Mesothelial cell of epicardium (in vitro differentiated cells): ENCODE measurements around the gene IPO5. TPM values are rescaled to one million over a fixed set of nuclear protein-coding genes. Genes with fewer than 3 reads are reported as not detected.
"Not testable (repeated sequence)": the region's sequence is repeated elsewhere in the genome, so short reads cannot be mapped to it uniquely, and the experiment has no call there.

ENCODE experiments used
- DNase-seq, 2 experiments: peaks; one replicate each; pipeline ENCODE4 v3.0.0; 2021; ENCODE audit warnings: low spot score in 2 of 2; ENCODE audit not compliant: unreplicated experiment in 2 of 2
- H3K27ac Mint-ChIP-seq: 2 replicates; pipeline ENCODE4 v1.8.0; 2021; ENCODE audit warnings: mixed read lengths
- H3K27me3 Mint-ChIP-seq: 2 replicates; pipeline ENCODE4 v1.8.0; 2021; ENCODE audit warnings: low read depth, mixed read lengths
- H3K36me3 Mint-ChIP-seq: 2 replicates; pipeline ENCODE4 v1.8.0; 2021; ENCODE audit warnings: mixed read lengths
- H3K4me1 Mint-ChIP-seq: 2 replicates; pipeline ENCODE4 v1.8.0; 2021; ENCODE audit warnings: mixed read lengths
- H3K4me3 Mint-ChIP-seq: 2 replicates; pipeline ENCODE4 v1.8.0; 2021; ENCODE audit warnings: mild to moderate bottlenecking, moderate library complexity, mixed read lengths
- H3K9me3 Mint-ChIP-seq: 2 replicates; pipeline ENCODE4 v1.8.0; 2021; ENCODE audit warnings: mixed read lengths
- total RNA-seq: library from RNA; stranded (reverse); gene quantifications from 3 replicates; pipeline ENCODE4 v1.2.1, GENCODE V29; 2021
- TF ChIP-seq, protein P1 (sequence below): fragments of 200-600 bp; sonication (generic); IDR thresholded peaks from one replicate; pipeline ENCODE4 v1.5.0; 2021; ENCODE audit warnings: antibody characterized with exemption; ENCODE audit not compliant: unreplicated experiment

IPO5 gene
- total RNA-seq, 1 donor from 2014 or later: 172 TPM

DNA sequence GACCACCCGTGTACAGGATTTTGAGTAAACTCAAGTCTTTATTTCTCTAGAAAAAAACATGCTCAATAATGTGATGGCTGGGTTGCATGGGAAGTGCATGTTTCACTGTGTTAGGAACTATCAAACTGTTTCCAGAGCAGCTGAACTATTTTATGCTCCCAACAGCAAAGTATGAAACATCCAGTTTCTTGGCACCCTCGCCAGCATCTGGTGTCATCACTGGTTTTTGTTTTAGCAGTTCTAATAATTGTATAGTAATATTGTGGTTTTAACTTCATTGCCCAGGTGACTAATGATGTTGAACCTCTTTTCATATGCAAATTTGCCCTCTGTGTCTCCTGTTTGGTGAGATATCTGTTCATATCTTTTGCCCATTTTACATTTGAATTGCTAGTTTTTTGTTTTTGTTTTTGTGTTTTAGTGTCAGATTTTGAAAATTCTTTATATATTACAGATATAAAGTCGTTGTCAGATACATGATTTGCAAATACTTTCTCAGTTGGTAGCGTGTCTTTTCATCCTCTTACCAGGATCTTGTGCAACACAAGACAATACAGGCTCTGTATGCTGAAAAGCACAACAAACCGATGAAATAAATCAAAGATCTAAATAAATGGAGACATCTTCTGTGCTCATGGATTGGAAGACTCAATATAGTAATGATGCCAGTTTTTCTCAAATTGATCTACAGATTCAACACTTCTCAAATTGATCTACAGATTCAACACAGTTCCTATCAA, 87.8 kb downstream of the IPO5 start:
- Mint-ChIP-seq H3K4me1 (no peaks in the 10 kb centered on the region), H3K36me3 (no peaks in the 10 kb centered on the region), H3K9me3 (no peaks in the 10 kb centered on the region), H3K27ac (no peak overlapping the region), H3K4me3 (no peak overlapping the region), H3K27me3 (no peaks in the 10 kb centered on the region)
- TF ChIP-seq, protein P1, sequence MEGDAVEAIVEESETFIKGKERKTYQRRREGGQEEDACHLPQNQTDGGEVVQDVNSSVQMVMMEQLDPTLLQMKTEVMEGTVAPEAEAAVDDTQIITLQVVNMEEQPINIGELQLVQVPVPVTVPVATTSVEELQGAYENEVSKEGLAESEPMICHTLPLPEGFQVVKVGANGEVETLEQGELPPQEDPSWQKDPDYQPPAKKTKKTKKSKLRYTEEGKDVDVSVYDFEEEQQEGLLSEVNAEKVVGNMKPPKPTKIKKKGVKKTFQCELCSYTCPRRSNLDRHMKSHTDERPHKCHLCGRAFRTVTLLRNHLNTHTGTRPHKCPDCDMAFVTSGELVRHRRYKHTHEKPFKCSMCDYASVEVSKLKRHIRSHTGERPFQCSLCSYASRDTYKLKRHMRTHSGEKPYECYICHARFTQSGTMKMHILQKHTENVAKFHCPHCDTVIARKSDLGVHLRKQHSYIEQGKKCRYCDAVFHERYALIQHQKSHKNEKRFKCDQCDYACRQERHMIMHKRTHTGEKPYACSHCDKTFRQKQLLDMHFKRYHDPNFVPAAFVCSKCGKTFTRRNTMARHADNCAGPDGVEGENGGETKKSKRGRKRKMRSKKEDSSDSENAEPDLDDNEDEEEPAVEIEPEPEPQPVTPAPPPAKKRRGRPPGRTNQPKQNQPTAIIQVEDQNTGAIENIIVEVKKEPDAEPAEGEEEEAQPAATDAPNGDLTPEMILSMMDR: no peak
- no peak for DNase-seq

DNA sequence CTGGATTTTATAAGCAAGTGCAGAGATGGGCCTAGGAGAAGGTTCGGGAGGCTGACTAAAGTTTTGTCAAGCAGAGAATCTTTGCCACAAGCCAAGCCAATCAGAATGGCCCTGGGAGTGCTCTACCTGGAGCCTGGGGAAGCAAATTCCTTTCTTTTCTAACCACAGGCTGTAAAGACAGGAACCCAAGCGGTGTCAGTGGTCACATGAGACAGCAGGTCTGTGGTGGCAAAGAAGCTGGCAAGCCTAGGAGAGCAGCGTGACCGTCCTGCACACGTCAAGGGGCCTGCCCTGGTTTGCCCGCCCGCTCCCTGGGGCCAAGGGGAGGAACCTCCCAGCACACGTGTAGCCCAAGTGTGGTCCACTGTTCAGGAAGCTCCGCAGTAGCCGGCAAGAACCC, 90.8 kb downstream of the IPO5 start:
- no peaks in the 10 kb centered on the region for H3K9me3 Mint-ChIP-seq
- DNase-seq: no peak
- TF ChIP-seq, protein P1: no peak
- H3K27ac Mint-ChIP-seq: no peak overlapping the region
- H3K36me3 Mint-ChIP-seq: no peaks in the 10 kb centered on the region
- H3K27me3 Mint-ChIP-seq: no peaks in the 10 kb centered on the region
- peaks cover 6% of the 10 kb centered on the region for H3K4me1 Mint-ChIP-seq
- H3K4me3 Mint-ChIP-seq: no peak overlapping the region

DNA sequence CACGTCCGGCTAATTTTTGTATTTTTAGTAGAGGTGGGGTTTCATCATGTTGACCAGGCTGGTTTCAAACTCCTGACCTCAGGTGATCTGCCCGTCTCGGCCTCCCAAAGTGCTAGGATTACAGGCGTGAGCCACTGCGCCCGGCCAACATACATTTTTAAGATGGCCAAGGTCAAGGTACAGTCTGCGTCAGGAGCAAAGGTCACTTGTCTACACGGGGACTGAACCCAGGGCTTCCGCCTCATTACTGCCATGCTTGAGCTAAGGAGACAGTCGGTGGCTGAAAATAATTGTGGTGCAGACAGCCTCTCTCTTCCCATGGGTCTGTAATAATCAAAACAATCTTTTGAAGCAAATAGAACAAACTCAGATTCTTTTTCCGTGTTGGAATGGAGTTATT, 94.3 kb downstream of the IPO5 start:
- not testable (repeated sequence) for H3K27ac Mint-ChIP-seq, H3K36me3 Mint-ChIP-seq, H3K4me3 Mint-ChIP-seq, H3K27me3 Mint-ChIP-seq, H3K9me3 Mint-ChIP-seq, DNase-seq
- peaks cover 12% of the 10 kb centered on the region for H3K4me1 Mint-ChIP-seq

DNA sequence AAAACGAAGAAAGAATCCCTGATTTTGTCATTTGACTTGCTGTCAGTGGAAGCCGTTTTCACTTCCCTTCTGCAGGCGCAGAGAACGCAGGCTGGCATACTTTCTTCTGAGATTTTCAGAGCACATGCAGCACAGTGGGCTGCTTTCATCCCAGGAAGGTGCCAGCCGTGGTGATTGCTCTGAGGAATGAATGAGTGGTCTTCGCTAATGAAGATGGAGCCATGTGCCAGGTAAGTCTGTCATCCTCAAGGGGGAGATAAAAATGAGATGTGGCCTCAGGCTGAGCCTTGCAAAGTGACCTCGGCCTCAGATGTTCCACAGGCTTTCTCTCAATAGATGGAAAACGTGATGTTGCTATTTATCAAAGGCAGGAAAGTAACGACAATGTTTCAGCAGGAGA, 94.8 kb downstream of the IPO5 start:
- H3K9me3 Mint-ChIP-seq: peaks cover 4% of the 10 kb centered on the region
- no peak for DNase-seq
- no peak overlapping the region for H3K27ac Mint-ChIP-seq
- TF ChIP-seq, protein P1: no peak
- H3K36me3 Mint-ChIP-seq: no peaks in the 10 kb centered on the region
- no peak overlapping the region for H3K4me3 Mint-ChIP-seq
- H3K4me1 Mint-ChIP-seq: peaks cover 12% of the 10 kb centered on the region
- no peaks in the 10 kb centered on the region for H3K27me3 Mint-ChIP-seq

DNA sequence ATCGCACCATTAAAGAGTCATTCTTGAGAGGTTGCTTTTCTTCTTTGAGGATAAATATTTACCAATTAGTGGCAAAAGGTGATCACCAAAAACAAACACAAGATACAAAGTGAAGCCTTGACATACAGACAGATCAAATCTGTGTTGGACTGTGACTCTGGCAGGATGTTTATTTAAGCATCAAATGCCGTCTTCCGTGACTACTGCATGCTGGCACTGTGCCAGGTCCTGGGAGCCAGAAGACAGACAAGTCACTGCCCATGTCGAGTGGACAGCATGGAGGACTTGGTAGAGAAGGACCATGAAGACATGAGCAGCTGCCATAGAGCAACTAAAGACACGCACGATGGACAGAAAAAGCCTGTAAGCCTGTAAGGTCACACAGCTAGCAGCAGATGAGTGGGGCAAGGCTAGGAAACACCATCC, 96.6 kb downstream of the IPO5 start:
- H3K4me1 Mint-ChIP-seq: peaks cover 12% of the 10 kb centered on the region
- H3K9me3 Mint-ChIP-seq: peaks cover 12% of the 10 kb centered on the region
- peaks cover 7% of the 10 kb centered on the region for H3K36me3 Mint-ChIP-seq
- TF ChIP-seq, protein P1: no peak
- DNase-seq: no peak
- H3K27ac Mint-ChIP-seq: no peak overlapping the region
- H3K27me3 Mint-ChIP-seq: no peaks in the 10 kb centered on the region
- H3K4me3 Mint-ChIP-seq: no peak overlapping the region

DNA sequence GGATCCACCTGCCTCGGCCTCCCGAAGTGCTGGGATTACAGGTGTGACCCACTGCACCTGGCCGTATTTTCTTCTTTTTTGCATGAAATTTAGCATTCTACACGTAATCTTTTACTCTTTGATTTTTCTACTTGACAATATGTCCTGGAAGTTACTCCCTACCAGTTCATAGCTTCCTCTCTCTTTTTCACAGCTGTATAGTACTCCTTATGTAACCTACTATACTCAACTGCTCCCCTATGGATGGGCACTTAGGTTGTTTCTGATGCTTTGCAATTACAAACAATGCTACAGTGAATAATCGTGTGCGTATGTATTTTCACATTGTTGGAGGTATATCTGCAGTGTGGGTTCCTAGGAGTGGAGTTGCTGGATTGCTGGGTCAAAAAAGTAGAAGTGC, 98.9 kb downstream of the IPO5 start:
- H3K4me3 Mint-ChIP-seq: no peak overlapping the region

More for the DNA sequence above, 98.9 kb downstream of the IPO5 start:
- Mint-ChIP-seq H3K9me3 (peaks cover 12% of the 10 kb centered on the region), H3K36me3 (peaks cover 7% of the 10 kb centered on the region), H3K27me3 (no peaks in the 10 kb centered on the region), H3K27ac (no peak overlapping the region), H3K4me1 (peaks cover 12% of the 10 kb centered on the region)
- DNase-seq: no peak
- TF ChIP-seq, protein P1: no peak
